ENCODE data around the gene AKAP13. TPM values are rescaled to one million over a fixed set of nuclear protein-coding genes. Genes with fewer than 3 reads are reported as not detected.
"Not testable (repeated sequence)": the region's sequence is repeated elsewhere in the genome, so short reads cannot be mapped to it uniquely, and the experiment has no call there.

AKAP13 gene
- total and polyA plus RNA-seq, 3 donors from 2014 or later = 79.5 to 207 (median 187) TPM

DNA sequence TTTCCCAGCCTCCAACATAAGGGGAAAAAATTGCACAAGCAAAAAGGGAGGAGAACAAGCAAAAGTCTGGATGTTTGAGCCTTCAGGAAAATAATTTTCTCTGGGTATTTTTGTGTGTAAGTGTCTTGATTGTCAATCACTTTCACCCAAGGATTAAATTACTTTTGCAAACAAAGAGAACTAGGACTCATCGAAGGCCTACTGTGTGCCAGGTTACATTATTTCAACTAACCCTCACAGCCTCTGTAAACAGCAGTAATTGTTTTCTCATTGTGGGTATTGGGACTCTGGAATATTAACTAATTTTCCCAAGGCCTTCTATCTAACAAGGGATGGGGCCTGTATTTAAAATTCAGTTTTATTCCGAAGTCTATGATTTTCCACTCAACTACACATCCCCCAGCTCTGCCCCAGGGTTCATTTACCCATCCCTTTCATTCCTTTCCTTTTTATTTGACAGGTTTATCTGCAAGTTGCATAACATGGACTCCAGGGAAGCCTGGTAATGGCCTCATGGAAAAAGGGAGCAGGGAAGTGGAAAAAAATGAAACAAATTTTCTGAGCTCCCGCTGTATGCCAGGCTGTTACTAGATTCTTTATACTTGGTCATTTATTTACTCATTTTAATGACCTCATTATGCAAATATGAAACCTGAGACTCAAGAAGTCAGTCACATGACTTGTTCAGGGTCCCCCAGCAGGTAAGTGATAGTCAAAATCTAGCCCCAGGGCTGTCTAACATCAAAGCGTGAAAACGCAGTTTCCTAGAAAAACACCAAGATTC is 32.9 kb upstream of the AKAP13 start:
- DNase-seq; H3K9me3 ChIP-seq; H3K27ac ChIP-seq; H3K27me3 ChIP-seq; H3K36me3 ChIP-seq (ENCODE audit: low read depth, missing control alignments); H3K4me1 ChIP-seq; intact Hi-C loops (cut with DNase I; ENCODE audit: low total_unique reads); H3K4me3 ChIP-seq: not testable (repeated sequence)
- WGBS, 2 donors = 88 to 89% methylated on average over 5 of the region's 5 CpGs

DNA sequence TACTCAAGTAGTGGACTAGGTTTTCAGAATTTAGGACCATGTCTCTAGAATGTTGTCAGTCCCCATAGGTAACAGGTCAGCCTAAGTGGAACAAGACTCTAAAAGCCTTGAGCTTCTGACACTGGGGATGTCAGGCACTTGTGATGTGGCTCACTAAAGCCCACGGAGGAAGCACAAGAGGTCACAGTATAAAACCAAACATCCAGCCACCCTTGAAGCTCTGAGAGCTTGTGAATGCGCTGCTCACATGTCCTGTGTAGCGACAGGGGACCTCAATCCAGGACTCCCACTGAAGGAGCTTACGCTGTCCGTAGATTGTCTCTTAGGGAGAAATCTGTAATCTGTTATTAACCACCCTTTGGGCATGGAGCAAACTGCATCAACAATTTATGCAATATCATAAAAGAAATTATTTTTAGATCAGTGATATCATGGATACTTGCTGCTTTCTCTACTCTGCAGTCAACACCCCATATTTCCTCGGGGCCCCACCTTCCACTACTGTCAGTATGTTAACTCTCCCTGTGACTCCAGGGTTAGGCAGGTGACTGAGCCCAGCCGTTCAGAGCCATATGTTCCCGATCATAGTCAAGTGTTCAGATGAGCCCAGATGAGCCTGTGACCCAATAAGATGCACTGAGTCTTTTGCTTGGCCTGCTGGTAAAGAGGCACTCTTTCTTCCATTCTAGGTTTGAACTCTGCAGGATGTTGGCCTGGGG is 32.2 kb upstream of the AKAP13 start:
- H3K4me3 ChIP-seq; H3K27me3 ChIP-seq; DNase-seq; H3K9me3 ChIP-seq; H3K4me1 ChIP-seq; intact Hi-C loops (cut with DNase I; ENCODE audit: low total_unique reads); H3K36me3 ChIP-seq (ENCODE audit: low read depth, missing control alignments); H3K27ac ChIP-seq: not testable (repeated sequence)
- 86 to 92% methylated on average over 8 of the region's 8 CpGs for WGBS, 2 donors

DNA sequence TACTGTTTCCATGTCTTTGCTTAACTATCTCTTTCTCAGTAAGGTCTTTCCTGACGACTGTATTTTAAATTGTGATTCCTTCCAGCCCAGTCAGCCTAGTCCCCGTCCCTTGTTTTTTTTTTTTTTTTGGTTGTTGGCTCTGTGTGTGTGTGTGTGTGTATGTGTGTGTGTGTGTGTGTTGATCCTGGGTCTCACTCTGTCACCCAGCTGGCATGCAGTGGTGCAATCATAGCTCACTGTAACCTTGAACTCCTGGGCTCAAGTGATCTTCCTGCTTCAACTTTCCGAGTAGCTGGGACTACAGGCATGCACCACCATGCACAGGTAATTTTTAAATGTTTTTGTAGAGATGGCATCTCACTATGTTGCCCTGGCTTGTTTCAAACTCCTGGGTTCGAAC is 31.3 kb upstream of the AKAP13 start:
- 62 to 80% methylated on average over 4 of the region's 4 CpGs for WGBS, 2 donors
- DNase-seq; H3K4me1 ChIP-seq; H3K4me3 ChIP-seq; H3K27me3 ChIP-seq; H3K36me3 ChIP-seq (ENCODE audit: low read depth, missing control alignments); intact Hi-C loops (cut with DNase I; ENCODE audit: low total_unique reads); H3K9me3 ChIP-seq; H3K27ac ChIP-seq: not testable (repeated sequence)

DNA sequence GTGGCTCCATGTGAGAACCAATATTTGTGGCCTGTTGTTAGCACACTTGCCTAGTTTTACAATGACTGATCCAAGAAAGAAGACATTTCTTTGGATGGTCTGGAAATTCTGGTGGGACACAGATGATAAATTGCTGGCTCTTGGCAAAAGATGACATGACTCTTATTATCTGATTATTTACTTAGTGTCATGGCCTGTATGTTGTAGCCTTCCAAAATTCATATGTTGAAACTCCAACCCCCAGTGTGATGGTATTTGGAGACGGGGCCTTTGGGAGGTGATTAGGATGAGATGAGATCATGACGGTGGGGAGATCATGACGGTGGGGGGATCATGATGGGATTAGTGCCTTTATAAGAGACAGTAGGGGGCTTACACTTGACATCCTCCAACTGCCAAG is 30.0 kb upstream of the AKAP13 start:
- DNase-seq = no peak
- Histone ChIP-seq H3K4me3 (no peak overlapping the region), H3K4me1 (no peaks in the 10 kb centered on the region), H3K27me3 (no peaks in the 10 kb centered on the region), H3K27ac (no peak overlapping the region), H3K36me3 (ENCODE audit: low read depth, missing control alignments) (no peaks in the 10 kb centered on the region), H3K9me3 (no peaks in the 10 kb centered on the region)
- 92 to 98% methylated on average over 3 of the region's 3 CpGs for WGBS, 2 donors
- intact Hi-C loops (cut with DNase I; ENCODE audit: low total_unique reads) = no loop called here
- TF ChIP-seq, protein P1, sequence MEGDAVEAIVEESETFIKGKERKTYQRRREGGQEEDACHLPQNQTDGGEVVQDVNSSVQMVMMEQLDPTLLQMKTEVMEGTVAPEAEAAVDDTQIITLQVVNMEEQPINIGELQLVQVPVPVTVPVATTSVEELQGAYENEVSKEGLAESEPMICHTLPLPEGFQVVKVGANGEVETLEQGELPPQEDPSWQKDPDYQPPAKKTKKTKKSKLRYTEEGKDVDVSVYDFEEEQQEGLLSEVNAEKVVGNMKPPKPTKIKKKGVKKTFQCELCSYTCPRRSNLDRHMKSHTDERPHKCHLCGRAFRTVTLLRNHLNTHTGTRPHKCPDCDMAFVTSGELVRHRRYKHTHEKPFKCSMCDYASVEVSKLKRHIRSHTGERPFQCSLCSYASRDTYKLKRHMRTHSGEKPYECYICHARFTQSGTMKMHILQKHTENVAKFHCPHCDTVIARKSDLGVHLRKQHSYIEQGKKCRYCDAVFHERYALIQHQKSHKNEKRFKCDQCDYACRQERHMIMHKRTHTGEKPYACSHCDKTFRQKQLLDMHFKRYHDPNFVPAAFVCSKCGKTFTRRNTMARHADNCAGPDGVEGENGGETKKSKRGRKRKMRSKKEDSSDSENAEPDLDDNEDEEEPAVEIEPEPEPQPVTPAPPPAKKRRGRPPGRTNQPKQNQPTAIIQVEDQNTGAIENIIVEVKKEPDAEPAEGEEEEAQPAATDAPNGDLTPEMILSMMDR (IDR thresholded peaks at IDR 0.05) = no peak
- TF ChIP-seq POLR2A (IDR thresholded peaks at IDR 0.05) = no peak

DNA sequence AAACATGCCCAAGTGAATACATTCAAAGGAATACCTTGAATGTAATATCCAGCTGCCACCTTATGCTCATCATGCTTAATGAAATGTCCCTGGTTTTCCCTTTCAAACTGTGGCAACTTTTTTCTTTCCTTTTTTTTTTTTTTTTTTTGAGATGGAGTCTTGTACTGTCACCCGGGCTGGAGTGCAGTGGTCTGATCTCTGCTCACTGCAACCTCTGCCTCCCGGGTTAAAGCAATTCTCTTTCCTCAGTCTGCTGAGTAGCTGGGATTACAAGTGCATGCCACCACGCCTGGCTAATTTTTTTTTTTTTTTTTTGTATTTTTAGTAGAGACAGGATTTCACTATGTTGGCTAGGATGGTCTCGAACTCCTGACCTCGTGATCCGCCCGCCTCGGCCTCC is 28.9 kb upstream of the AKAP13 start:
- H3K27me3 ChIP-seq; H3K4me3 ChIP-seq; DNase-seq; intact Hi-C loops (cut with DNase I; ENCODE audit: low total_unique reads); H3K9me3 ChIP-seq; H3K36me3 ChIP-seq (ENCODE audit: low read depth, missing control alignments); H3K27ac ChIP-seq; H3K4me1 ChIP-seq: not testable (repeated sequence)
- WGBS, 2 donors = 85 to 92% methylated on average over 8 of the region's 8 CpGs

DNA sequence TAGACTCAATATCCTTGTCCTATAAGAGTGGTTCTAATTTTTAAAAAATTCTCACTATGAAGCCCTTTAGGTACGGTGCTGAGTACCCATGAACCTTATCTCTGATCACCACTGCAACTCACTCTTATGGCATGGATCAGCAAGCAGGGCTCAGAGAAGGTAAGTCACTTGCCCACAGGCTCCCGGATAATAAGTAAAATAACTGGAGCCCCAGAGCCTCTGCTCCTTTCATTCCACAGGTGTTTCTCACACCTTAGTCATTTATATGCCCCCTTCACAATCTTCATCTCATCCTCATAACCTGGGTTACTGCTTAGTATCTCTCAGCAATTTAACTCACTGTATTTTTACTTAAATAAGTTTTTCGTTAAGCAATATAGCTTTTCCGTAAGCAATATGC is 28.4 kb upstream of the AKAP13 start:
- intact Hi-C loops (cut with DNase I; ENCODE audit: low total_unique reads) = no loop called here
- TF ChIP-seq, protein P1 (IDR thresholded peaks at IDR 0.05) = no peak
- TF ChIP-seq POLR2A (IDR thresholded peaks at IDR 0.05) = no peak
- Histone ChIP-seq H3K4me1 (no peaks in the 10 kb centered on the region), H3K27me3 (no peaks in the 10 kb centered on the region), H3K4me3 (no peak overlapping the region), H3K27ac (no peak overlapping the region), H3K9me3 (no peaks in the 10 kb centered on the region), H3K36me3 (ENCODE audit: low read depth, missing control alignments) (no peaks in the 10 kb centered on the region)
- no peak for DNase-seq
- WGBS, 2 donors = 96 to 99% methylated on average over 4 of the region's 4 CpGs

All from testis (tissue), 3 donors.